HepG2 (cell line): Measurements from ENCODE around the gene IFT43. TPM values are rescaled to one million over a fixed set of nuclear protein-coding genes. Genes with fewer than 3 reads are reported as not detected.

ENCODE experiments used
- ATAC-seq: fragments of 200-7000 bp; cut with Tn5 transposase; 3 replicates; pipeline ENCODE4 v1.9.1; 2020; ENCODE audit warnings: mild to moderate bottlenecking, moderate library complexity
- BruUV-seq: library from RNA; stranded (reverse); fragments of 400-500 nt; replicated peaks from 2 replicates; lab custom pipeline; 2021; lab: Mats Ljungman, UMichigan
- CTCF ChIA-PET: fragments of 300-600 bp; formaldehyde crosslinking; extraction: SDS; loops from one replicate; lab custom pipeline; 2021; ENCODE audit warnings: low total read pairs, inconsistent platforms, low intra/inter-chr PET ratio; lab: Yijun Ruan, JAX
- POLR2A ChIA-PET: fragments of 350-600 bp; sonication (Branson Sonifier 250); formaldehyde crosslinking; loops from one replicate; lab custom pipeline; 2020; ENCODE audit warnings: antibody characterized with exemption, inconsistent platforms; lab: Yijun Ruan, JAX
- DNase-seq: peaks from one replicate; pipeline ENCODE4 v3.0.0-alpha.2; 2015; ENCODE audit warnings: low spot score
- FAIRE-seq: peaks from 3 replicates; lab custom pipeline; 2011; peaks lifted over from hg19 to GRCh38; lab: Jason Lieb, UNC
- H2AFZ ChIP-seq: one replicate; pipeline ENCODE4 v1.6.1; 2011; ENCODE audit warnings: low read length, inconsistent platforms
- H3K27ac ChIP-seq: fragments of 300-600 bp; 3 replicates; pipeline ENCODE4 v1.8.0; 2011; ENCODE audit warnings: mixed run types, mild to moderate bottlenecking, mixed read lengths, low read length, inconsistent platforms; ENCODE audit not compliant: insufficient read depth; ENCODE audit errors: extremely low read length
- H3K27me3 ChIP-seq, 2 experiments: fragments of 200-600 bp in 1 of 2; 2 replicates in 1 of 2; 3 replicates in 1 of 2; pipeline versions ENCODE4 v1.6.0 to v1.8.0; 2011; ENCODE audit warnings: low read length in 2 of 2, mild to moderate bottlenecking in 2 of 2, moderate library complexity in 2 of 2, inconsistent platforms in 1 of 2; ENCODE audit not compliant: insufficient read depth in 2 of 2, control insufficient read depth in 1 of 2
- H3K36me3 ChIP-seq, 2 experiments: fragments of 200-600 bp in 1 of 2; replicated peaks in 1 of 2; 2 replicates in 1 of 2; 3 replicates in 1 of 2; pipeline versions ENCODE4 v1.5.1 to v1.8.0; 2011; ENCODE audit warnings: low read length in 2 of 2, inconsistent platforms in 1 of 2; ENCODE audit not compliant: insufficient read depth in 2 of 2, control insufficient read depth in 1 of 2
- H3K4me1 ChIP-seq: 2 replicates; pipeline ENCODE4 v1.5.1; 2012; ENCODE audit warnings: low read length, inconsistent platforms; ENCODE audit not compliant: insufficient read depth
- H3K4me2 ChIP-seq: 2 replicates; pipeline ENCODE4 v1.6.0; 2011; ENCODE audit warnings: low read depth, low read length, inconsistent platforms
- H3K4me3 ChIP-seq, 3 experiments: fragments of 200-600 bp in 1 of 3; sonication (generic), shearing (Covaris generic) in 1 of 3; replicated peaks in 1 of 3; 2 replicates each; pipeline ENCODE4 v1.5.1; 2011 to 2016; ENCODE audit warnings: low read length in 3 of 3, inconsistent platforms in 2 of 3, low read depth in 2 of 3, mild to moderate bottlenecking in 2 of 3, control low read depth in 1 of 3, mixed read lengths in 1 of 3; ENCODE audit not compliant: insufficient read depth in 1 of 3
- H3K79me2 ChIP-seq: one replicate; pipeline ENCODE4 v1.6.1; 2011; ENCODE audit warnings: low read length, inconsistent platforms; ENCODE audit not compliant: insufficient read depth
- H3K9ac ChIP-seq: 2 replicates; pipeline ENCODE4 v1.6.0; 2011; ENCODE audit warnings: mild to moderate bottlenecking, low read depth, low read length, inconsistent platforms; ENCODE audit not compliant: insufficient read depth
- H3K9me3 ChIP-seq: 2 replicates; pipeline ENCODE4 v1.5.1; 2012; ENCODE audit warnings: mild to moderate bottlenecking, low read length
- H4K20me1 ChIP-seq: 2 replicates; pipeline ENCODE4 v1.6.0; 2011; ENCODE audit warnings: inconsistent platforms, mild to moderate bottlenecking, low read length, moderate library complexity; ENCODE audit not compliant: insufficient read depth
- POLR2AphosphoS5 ChIP-seq: IDR thresholded peaks from 2 replicates; pipeline ENCODE4 v1.6.1; 2012; ENCODE audit warnings: low read depth, low read length
- SYNCRIP ChIP-seq: fragments of 200-400 bp; formaldehyde crosslinking; IDR thresholded peaks from 2 replicates; pipeline ENCODE4 v1.6.1; 2018; ENCODE audit warnings: mild to moderate bottlenecking, low read depth, low read length; ENCODE audit not compliant: insufficient read depth
- ZIK1 ChIP-seq: sonication (generic); formaldehyde crosslinking; IDR thresholded peaks from 2 replicates; pipeline ENCODE4 v1.5.0; 2020; ENCODE audit warnings: mild to moderate bottlenecking, low read depth, missing genetic modification reagents, borderline replicate concordance
- ZNF790 ChIP-seq: sonication (generic); formaldehyde crosslinking; IDR thresholded peaks from 2 replicates; pipeline ENCODE4 v1.8.0; 2022; ENCODE audit warnings: missing genetic modification reagents, mild to moderate bottlenecking, borderline replicate concordance
- WGBS: methylation state at CpG from one replicate; pipeline ENCODE4 v1.1.6; 2017; ENCODE audit warnings: low lambda C conversion rate; 5-methylcytosine and 5-hydroxymethylcytosine counted together
- in situ Hi-C: cut with HindIII; loops from 2 replicates; pipeline ENCODE4 v1.10.0; 2017; ENCODE audit warnings: low pct_unique_long_range_greater_than_20kb; ENCODE audit not compliant: extremely low pct_ligation_motif_present
- intact Hi-C: fragments of 100-400 bp; cut with micrococcal nuclease; formaldehyde crosslinking; loops from one replicate; pipeline ENCODE4 v1.10.0; 2022; ENCODE audit not compliant: unreplicated experiment
- polyA plus RNA-seq, 8 experiments: library from polyadenylated mRNA; depleted of rRNA in 3 of 8; stranded (reverse) in 7 of 8; unstranded in 1 of 8; fragments of >200 nt; fragmentation: Illumina TruSeq in 4 of 8; extraction: Trizol in 4 of 8; gene quantifications; 2 replicates each; pipeline versions ENCODE4 v1.2.1 to v1.2.3, GENCODE V29; 2011 to 2016; ENCODE audit warnings: low read depth in 4 of 8, missing spikeins in 1 of 8, mixed read lengths in 1 of 8; ENCODE audit not compliant: insufficient read depth in 1 of 8
- total RNA-seq, 5 experiments: library from RNA; depleted of rRNA; stranded (reverse); fragments of >200 nt; fragmentation: Illumina TruSeq; extraction: Trizol; gene quantifications; 2 replicates each; pipeline ENCODE4 v1.2.3, GENCODE V29; 2016; ENCODE audit warnings: low read depth in 1 of 5
- TF ChIP-seq, protein P1 (sequence below): sonication (generic); formaldehyde crosslinking; IDR thresholded peaks from 2 replicates; pipeline ENCODE4 v1.4.0; 2020; ENCODE audit warnings: mild to moderate bottlenecking, low read depth, missing genetic modification reagents
- TF ChIP-seq, protein P2 (sequence below), 2 experiments: fragments of 450-650 bp in 1 of 2; sonication (generic) in 1 of 2; formaldehyde crosslinking; IDR thresholded peaks; 2 replicates each; pipeline versions ENCODE4 v1.5.0 to v1.8.0; 2020 to 2022; ENCODE audit warnings: mild to moderate bottlenecking in 1 of 2, missing genetic modification reagents in 1 of 2
- TF ChIP-seq, protein P3 (sequence below): sonication (generic); formaldehyde crosslinking; IDR thresholded peaks from 2 replicates; pipeline ENCODE4 v1.5.0; 2020; ENCODE audit warnings: mild to moderate bottlenecking, missing genetic modification reagents, borderline replicate concordance
- TF ChIP-seq, protein P4 (sequence below): sonication (generic); formaldehyde crosslinking; IDR thresholded peaks from 2 replicates; pipeline ENCODE4 v1.4.0; 2020; ENCODE audit warnings: missing genetic modification reagents

The IFT43 gene
- total and polyA plus RNA-seq, 2 of the 13 experiments (the other 11 are each of a cell fraction or from before 2014, with no cell fraction given): 0.15 to 0.55 TPM

DNA sequence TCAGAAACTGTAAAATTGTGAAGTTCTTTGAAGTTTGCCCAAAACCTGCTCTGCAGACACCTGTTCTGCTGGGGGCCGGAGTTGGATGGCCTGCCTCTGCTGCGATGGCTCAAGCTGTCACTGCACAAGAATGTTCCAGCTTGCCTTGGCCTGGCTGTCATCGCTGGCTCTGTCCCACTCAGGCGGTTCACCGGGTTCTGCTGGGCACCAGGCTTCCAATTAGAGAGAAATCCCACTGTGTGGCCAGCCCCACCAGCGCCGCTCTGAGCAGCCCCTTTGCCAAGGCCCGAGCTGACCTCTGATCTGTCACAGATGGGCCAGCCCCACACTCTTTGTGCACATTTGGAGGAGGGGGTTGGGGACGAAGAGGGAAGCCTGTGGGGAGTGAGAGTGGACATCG lies 94.5 kb downstream of the IFT43 start:
- ChIA-PET POLR2A (no interaction called here), CTCF (no interaction called here)
- Histone ChIP-seq H3K79me2 (no peaks in the 10 kb centered on the region), H3K27me3 (peaks cover 6 to 73% of the 10 kb centered on the region in 2 experiments; a peak in 4 of 5 replicates), H3K36me3 (no peaks in the 10 kb centered on the region), H3K9me3 (no peaks in the 10 kb centered on the region), H3K9ac (no peak overlapping the region), H2AFZ (no peak overlapping the region), H4K20me1 (no peaks in the 10 kb centered on the region), H3K4me1 (no peaks in the 10 kb centered on the region; the same call in 1 of the 2 replicates), H3K4me2 (no peak overlapping the region), H3K27ac (no peak overlapping the region), H3K4me3 (no peak overlapping the region)
- intact Hi-C loops (no loop called here), in situ Hi-C loops (no loop called here)
- no TSS peak for BruUV-seq
- WGBS: 40% methylated on average over 7 of the region's 10 CpGs
- no peak for DNase-seq
- no peak for ATAC-seq
- TF ChIP-seq ZNF790 (CRISPR knock-in tag): no peak
- FAIRE-seq: no peak

DNA sequence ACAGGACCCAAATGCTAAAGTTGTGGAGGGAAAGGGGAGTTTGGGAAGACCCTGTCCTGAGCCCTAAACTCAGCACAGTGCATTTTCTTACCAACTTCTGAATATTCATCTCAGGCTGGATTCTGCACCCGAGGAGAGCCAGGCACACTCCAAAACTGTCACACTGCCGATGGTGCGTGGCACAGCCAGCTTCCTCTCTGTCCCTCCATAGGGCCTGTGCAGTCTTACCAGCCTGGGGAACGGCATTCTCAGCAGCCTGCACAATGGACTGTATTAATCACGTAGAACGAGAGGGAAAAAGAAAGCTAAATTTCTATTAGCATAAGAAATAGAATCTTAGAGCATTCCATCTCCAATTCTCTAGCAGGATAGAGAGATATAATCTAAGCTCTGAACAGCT lies 94.9 kb downstream of the IFT43 start:
- Histone ChIP-seq H4K20me1 (no peaks in the 10 kb centered on the region), H3K4me3 (no peak overlapping the region), H3K27ac (no peak overlapping the region), H3K4me2 (no peak overlapping the region), H3K27me3 (peaks cover 6 to 75% of the 10 kb centered on the region in 2 experiments; a peak in 4 of 5 replicates), H3K36me3 (no peaks in the 10 kb centered on the region), H3K79me2 (no peaks in the 10 kb centered on the region), H3K9ac (no peak overlapping the region), H2AFZ (no peak overlapping the region), H3K4me1 (no peaks in the 10 kb centered on the region; the same call in 1 of the 2 replicates), H3K9me3 (no peaks in the 10 kb centered on the region)
- BruUV-seq: no TSS peak
- POLR2A ChIA-PET: no interaction called here
- 20% methylated on average over 6 of the region's 6 CpGs for WGBS
- FAIRE-seq (no peak), DNase-seq (no peak), ATAC-seq (no peak)
- CTCF ChIA-PET: no interaction called here
- in situ Hi-C loops (no loop called here), intact Hi-C loops (no loop called here)
- TF ChIP-seq ZIK1 (CRISPR knock-in tag) (no peak), SYNCRIP (no peak), POLR2AphosphoS5 (no peak)
- TF ChIP-seq, protein P1, sequence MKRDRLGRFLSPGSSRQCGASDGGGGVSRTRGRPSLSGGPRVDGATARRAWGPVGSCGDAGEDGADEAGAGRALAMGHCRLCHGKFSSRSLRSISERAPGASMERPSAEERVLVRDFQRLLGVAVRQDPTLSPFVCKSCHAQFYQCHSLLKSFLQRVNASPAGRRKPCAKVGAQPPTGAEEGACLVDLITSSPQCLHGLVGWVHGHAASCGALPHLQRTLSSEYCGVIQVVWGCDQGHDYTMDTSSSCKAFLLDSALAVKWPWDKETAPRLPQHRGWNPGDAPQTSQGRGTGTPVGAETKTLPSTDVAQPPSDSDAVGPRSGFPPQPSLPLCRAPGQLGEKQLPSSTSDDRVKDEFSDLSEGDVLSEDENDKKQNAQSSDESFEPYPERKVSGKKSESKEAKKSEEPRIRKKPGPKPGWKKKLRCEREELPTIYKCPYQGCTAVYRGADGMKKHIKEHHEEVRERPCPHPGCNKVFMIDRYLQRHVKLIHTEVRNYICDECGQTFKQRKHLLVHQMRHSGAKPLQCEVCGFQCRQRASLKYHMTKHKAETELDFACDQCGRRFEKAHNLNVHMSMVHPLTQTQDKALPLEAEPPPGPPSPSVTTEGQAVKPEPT (CRISPR knock-in tag): no peak
- TF ChIP-seq, protein P2, sequence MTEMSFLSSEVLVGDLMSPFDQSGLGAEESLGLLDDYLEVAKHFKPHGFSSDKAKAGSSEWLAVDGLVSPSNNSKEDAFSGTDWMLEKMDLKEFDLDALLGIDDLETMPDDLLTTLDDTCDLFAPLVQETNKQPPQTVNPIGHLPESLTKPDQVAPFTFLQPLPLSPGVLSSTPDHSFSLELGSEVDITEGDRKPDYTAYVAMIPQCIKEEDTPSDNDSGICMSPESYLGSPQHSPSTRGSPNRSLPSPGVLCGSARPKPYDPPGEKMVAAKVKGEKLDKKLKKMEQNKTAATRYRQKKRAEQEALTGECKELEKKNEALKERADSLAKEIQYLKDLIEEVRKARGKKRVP (CRISPR knock-in tag; IDR thresholded peaks at IDR 0.05): no peak
- TF ChIP-seq, protein P3, sequence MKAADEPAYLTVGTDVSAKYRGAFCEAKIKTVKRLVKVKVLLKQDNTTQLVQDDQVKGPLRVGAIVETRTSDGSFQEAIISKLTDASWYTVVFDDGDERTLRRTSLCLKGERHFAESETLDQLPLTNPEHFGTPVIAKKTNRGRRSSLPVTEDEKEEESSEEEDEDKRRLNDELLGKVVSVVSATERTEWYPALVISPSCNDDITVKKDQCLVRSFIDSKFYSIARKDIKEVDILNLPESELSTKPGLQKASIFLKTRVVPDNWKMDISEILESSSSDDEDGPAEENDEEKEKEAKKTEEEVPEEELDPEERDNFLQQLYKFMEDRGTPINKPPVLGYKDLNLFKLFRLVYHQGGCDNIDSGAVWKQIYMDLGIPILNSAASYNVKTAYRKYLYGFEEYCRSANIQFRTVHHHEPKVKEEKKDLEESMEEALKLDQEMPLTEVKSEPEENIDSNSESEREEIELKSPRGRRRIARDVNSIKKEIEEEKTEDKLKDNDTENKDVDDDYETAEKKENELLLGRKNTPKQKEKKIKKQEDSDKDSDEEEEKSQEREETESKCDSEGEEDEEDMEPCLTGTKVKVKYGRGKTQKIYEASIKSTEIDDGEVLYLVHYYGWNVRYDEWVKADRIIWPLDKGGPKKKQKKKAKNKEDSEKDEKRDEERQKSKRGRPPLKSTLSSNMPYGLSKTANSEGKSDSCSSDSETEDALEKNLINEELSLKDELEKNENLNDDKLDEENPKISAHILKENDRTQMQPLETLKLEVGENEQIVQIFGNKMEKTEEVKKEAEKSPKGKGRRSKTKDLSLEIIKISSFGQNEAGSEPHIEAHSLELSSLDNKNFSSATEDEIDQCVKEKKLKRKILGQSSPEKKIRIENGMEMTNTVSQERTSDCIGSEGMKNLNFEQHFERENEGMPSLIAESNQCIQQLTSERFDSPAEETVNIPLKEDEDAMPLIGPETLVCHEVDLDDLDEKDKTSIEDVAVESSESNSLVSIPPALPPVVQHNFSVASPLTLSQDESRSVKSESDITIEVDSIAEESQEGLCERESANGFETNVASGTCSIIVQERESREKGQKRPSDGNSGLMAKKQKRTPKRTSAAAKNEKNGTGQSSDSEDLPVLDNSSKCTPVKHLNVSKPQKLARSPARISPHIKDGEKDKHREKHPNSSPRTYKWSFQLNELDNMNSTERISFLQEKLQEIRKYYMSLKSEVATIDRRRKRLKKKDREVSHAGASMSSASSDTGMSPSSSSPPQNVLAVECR (CRISPR knock-in tag): no peak
- TF ChIP-seq, protein P4, sequence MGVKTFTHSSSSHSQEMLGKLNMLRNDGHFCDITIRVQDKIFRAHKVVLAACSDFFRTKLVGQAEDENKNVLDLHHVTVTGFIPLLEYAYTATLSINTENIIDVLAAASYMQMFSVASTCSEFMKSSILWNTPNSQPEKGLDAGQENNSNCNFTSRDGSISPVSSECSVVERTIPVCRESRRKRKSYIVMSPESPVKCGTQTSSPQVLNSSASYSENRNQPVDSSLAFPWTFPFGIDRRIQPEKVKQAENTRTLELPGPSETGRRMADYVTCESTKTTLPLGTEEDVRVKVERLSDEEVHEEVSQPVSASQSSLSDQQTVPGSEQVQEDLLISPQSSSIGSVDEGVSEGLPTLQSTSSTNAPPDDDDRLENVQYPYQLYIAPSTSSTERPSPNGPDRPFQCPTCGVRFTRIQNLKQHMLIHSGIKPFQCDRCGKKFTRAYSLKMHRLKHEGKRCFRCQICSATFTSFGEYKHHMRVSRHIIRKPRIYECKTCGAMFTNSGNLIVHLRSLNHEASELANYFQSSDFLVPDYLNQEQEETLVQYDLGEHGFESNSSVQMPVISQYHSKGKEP (CRISPR knock-in tag): no peak
